Measurements from ENCODE around the gene PANK2.
"Not testable (repeated sequence)": the region's sequence is repeated elsewhere in the genome, so short reads cannot be mapped to it uniquely, and the experiment has no call there.

PANK2 gene

GRCh38 chr20:3929713-3930060, 40.5 kb downstream of the PANK2 start:
- DNase-seq (ENCODE audit: low read depth): no peak

- no peak for DNase-seq (ENCODE audit: low read depth)
These were observed 41.3 kb downstream of the PANK2 start for GRCh38 chr20:3930265-3931206.

GRCh38 chr20:3931664-3932063, 42.5 kb downstream of the PANK2 start:
- no peak for DNase-seq (ENCODE audit: low read depth)

GRCh38 chr20:3932277-3932676, 43.1 kb downstream of the PANK2 start:
- DNase-seq (ENCODE audit: low read depth): no peak

- DNase-seq (ENCODE audit: low read depth): no peak
These were observed 43.5 kb downstream of the PANK2 start for GRCh38 chr20:3932681-3933080.

GRCh38 chr20:3933218-3933617, 44.0 kb downstream of the PANK2 start:
- DNase-seq (ENCODE audit: low read depth): no peak

GRCh38 chr20:3934624-3935023, 45.4 kb downstream of the PANK2 start:
- no peak for DNase-seq (ENCODE audit: low read depth)

GRCh38 chr20:3935295-3935955, 46.2 kb downstream of the PANK2 start:
- no peak for DNase-seq (ENCODE audit: low read depth)

GRCh38 chr20:3935956-3936340, 46.8 kb downstream of the PANK2 start:
- no peak for DNase-seq (ENCODE audit: low read depth)

- DNase-seq (ENCODE audit: low read depth): no peak
These were observed 48.4 kb downstream of the PANK2 start for GRCh38 chr20:3937618-3938017.

GRCh38 chr20:3940905-3941304, 51.7 kb downstream of the PANK2 start:
- DNase-seq (ENCODE audit: low read depth): no peak

GRCh38 chr20:3946666-3947065, 57.5 kb downstream of the PANK2 start:
- not testable (repeated sequence) for DNase-seq (ENCODE audit: low read depth)

- no peak for DNase-seq (ENCODE audit: low read depth)
These were observed 75.5 kb downstream of the PANK2 start for GRCh38 chr20:3964719-3965118.

- DNase-seq (ENCODE audit: low read depth): no peak
These were observed 77.4 kb downstream of the PANK2 start for GRCh38 chr20:3966571-3966970.

- no peak for DNase-seq (ENCODE audit: low read depth)
These were observed 80.8 kb downstream of the PANK2 start for GRCh38 chr20:3970016-3970415.

GRCh38 chr20:3971145-3971544, 82.0 kb downstream of the PANK2 start:
- DNase-seq (ENCODE audit: low read depth): no peak

- DNase-seq (ENCODE audit: low read depth): no peak
These were observed 83.0 kb downstream of the PANK2 start for GRCh38 chr20:3972161-3972560.

- DNase-seq (ENCODE audit: low read depth): not testable (repeated sequence)
These were observed 83.4 kb downstream of the PANK2 start for GRCh38 chr20:3972631-3973030.

GRCh38 chr20:3973705-3974104, 84.5 kb downstream of the PANK2 start:
- no peak for DNase-seq (ENCODE audit: low read depth)

- no peak for DNase-seq (ENCODE audit: low read depth)
These were observed 87.3 kb downstream of the PANK2 start for GRCh38 chr20:3976511-3976910.
